Liver (tissue), 3 donors: ENCODE data around the gene CSNK1E.

Experiments used
- EGR1 ChIP-seq, 2 donors: IDR thresholded peaks; 2 replicates each; pipeline ENCODE4 v1.6.1; 2016 to 2018; ENCODE audit warnings: antibody characterized with exemption in 2 of 2, low read depth in 2 of 2
- FOXA1 ChIP-seq: IDR thresholded peaks from 2 replicates; pipeline ENCODE4 v1.6.1; 2016; ENCODE audit warnings: antibody characterized with exemption
- GABPA ChIP-seq, 2 donors: IDR thresholded peaks in 1 of 2; conservative IDR thresholded peaks in 1 of 2; 2 replicates each; pipeline ENCODE4 v1.6.1; 2016; ENCODE audit warnings: antibody characterized with exemption in 2 of 2, mild to moderate bottlenecking in 1 of 2, moderate library complexity in 1 of 2
- HNF4G ChIP-seq: IDR thresholded peaks from 2 replicates; pipeline ENCODE4 v1.6.1; 2016; ENCODE audit warnings: antibody characterized with exemption
- JUND ChIP-seq, 2 donors: IDR thresholded peaks; 2 replicates each; pipeline ENCODE4 v1.6.1; 2016; ENCODE audit warnings: antibody characterized with exemption in 2 of 2
- RAD21 ChIP-seq, 2 donors: IDR thresholded peaks; 2 replicates each; pipeline ENCODE4 v1.6.1; 2016; ENCODE audit warnings: antibody characterized with exemption in 2 of 2, mild to moderate bottlenecking in 2 of 2
- SP1 ChIP-seq: IDR thresholded peaks from 2 replicates; pipeline ENCODE4 v1.6.1; 2018; ENCODE audit warnings: antibody characterized with exemption, mild to moderate bottlenecking
- TAF1 ChIP-seq: conservative IDR thresholded peaks from 2 replicates; pipeline ENCODE4 v1.6.1; 2016; ENCODE audit warnings: antibody characterized with exemption, mild to moderate bottlenecking
- YY1 ChIP-seq: IDR thresholded peaks from 2 replicates; pipeline ENCODE4 v1.6.1; 2016; ENCODE audit warnings: antibody characterized with exemption, mild to moderate bottlenecking
- TF ChIP-seq, protein P1 (sequence below): fragments of 150-350 bp; IDR thresholded peaks from 2 replicates; pipeline ENCODE4 v1.5.1; 2017; ENCODE audit warnings: improper control_type of control experiment, low read depth, low read length; ENCODE audit not compliant: missing input control
- TF ChIP-seq, protein P2 (sequence below): IDR thresholded peaks from 2 replicates; pipeline ENCODE4 v1.6.1; 2016; ENCODE audit warnings: antibody characterized with exemption, mild to moderate bottlenecking
- TF ChIP-seq, protein P3 (sequence below): IDR thresholded peaks from 2 replicates; pipeline ENCODE4 v1.6.1; 2016; ENCODE audit warnings: antibody characterized with exemption
- TF ChIP-seq, protein P4 (sequence below): IDR thresholded peaks from 2 replicates; pipeline ENCODE4 v1.6.1; 2016; ENCODE audit warnings: antibody characterized with exemption
- donor health status: healthy.
- donor health status: healthy.

DNA sequence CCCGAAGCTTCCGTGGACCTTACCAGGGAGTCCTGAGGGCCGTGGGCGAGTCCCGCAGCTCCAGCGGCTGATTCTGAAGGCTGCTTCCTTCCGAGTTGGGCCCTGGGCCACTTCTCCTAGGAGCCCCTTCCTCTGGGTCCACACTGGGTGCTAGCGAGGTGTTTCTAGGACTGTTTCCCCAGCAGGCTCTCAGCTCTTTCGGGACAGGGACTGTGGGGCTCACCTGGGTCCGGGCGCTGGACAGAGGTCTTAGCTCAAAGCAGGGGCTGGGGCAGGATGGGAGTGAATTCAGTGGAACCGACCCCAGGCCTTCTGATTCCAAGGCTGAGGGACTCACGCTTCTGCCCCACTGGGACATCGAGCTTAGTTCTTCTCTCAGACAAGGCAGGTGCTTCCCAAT, 29.3 kb upstream of the CSNK1E start:
- TF ChIP-seq, protein P1, sequence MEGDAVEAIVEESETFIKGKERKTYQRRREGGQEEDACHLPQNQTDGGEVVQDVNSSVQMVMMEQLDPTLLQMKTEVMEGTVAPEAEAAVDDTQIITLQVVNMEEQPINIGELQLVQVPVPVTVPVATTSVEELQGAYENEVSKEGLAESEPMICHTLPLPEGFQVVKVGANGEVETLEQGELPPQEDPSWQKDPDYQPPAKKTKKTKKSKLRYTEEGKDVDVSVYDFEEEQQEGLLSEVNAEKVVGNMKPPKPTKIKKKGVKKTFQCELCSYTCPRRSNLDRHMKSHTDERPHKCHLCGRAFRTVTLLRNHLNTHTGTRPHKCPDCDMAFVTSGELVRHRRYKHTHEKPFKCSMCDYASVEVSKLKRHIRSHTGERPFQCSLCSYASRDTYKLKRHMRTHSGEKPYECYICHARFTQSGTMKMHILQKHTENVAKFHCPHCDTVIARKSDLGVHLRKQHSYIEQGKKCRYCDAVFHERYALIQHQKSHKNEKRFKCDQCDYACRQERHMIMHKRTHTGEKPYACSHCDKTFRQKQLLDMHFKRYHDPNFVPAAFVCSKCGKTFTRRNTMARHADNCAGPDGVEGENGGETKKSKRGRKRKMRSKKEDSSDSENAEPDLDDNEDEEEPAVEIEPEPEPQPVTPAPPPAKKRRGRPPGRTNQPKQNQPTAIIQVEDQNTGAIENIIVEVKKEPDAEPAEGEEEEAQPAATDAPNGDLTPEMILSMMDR: no peak
- TF ChIP-seq SP1 (no peak), GABPA (IDR thresholded peaks at IDR 0.05 in 1 of 2, conservative IDR thresholded peaks at IDR 0.05 in 1 of 2) (no peak), TAF1 (no peak), HNF4G (no peak), RAD21 (IDR thresholded peaks at IDR 0.05) (no peak), FOXA1 (no peak), EGR1 (IDR thresholded peaks at IDR 0.05; ENCODE audit: low read depth in 2 of 2) (no peak), YY1 (no peak), JUND (IDR thresholded peaks at IDR 0.05) (no peak)
- TF ChIP-seq, protein P2, sequence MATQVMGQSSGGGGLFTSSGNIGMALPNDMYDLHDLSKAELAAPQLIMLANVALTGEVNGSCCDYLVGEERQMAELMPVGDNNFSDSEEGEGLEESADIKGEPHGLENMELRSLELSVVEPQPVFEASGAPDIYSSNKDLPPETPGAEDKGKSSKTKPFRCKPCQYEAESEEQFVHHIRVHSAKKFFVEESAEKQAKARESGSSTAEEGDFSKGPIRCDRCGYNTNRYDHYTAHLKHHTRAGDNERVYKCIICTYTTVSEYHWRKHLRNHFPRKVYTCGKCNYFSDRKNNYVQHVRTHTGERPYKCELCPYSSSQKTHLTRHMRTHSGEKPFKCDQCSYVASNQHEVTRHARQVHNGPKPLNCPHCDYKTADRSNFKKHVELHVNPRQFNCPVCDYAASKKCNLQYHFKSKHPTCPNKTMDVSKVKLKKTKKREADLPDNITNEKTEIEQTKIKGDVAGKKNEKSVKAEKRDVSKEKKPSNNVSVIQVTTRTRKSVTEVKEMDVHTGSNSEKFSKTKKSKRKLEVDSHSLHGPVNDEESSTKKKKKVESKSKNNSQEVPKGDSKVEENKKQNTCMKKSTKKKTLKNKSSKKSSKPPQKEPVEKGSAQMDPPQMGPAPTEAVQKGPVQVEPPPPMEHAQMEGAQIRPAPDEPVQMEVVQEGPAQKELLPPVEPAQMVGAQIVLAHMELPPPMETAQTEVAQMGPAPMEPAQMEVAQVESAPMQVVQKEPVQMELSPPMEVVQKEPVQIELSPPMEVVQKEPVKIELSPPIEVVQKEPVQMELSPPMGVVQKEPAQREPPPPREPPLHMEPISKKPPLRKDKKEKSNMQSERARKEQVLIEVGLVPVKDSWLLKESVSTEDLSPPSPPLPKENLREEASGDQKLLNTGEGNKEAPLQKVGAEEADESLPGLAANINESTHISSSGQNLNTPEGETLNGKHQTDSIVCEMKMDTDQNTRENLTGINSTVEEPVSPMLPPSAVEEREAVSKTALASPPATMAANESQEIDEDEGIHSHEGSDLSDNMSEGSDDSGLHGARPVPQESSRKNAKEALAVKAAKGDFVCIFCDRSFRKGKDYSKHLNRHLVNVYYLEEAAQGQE: no peak
- TF ChIP-seq, protein P3, sequence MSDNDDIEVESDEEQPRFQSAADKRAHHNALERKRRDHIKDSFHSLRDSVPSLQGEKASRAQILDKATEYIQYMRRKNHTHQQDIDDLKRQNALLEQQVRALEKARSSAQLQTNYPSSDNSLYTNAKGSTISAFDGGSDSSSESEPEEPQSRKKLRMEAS: no peak
- TF ChIP-seq, protein P4, sequence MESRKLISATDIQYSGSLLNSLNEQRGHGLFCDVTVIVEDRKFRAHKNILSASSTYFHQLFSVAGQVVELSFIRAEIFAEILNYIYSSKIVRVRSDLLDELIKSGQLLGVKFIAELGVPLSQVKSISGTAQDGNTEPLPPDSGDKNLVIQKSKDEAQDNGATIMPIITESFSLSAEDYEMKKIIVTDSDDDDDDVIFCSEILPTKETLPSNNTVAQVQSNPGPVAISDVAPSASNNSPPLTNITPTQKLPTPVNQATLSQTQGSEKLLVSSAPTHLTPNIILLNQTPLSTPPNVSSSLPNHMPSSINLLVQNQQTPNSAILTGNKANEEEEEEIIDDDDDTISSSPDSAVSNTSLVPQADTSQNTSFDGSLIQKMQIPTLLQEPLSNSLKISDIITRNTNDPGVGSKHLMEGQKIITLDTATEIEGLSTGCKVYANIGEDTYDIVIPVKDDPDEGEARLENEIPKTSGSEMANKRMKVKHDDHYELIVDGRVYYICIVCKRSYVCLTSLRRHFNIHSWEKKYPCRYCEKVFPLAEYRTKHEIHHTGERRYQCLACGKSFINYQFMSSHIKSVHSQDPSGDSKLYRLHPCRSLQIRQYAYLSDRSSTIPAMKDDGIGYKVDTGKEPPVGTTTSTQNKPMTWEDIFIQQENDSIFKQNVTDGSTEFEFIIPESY: no peak
